GM12891 (cell line): ENCODE measurements around the gene CAMKMT.

ENCODE experiments used
- DNase-seq: peaks from one replicate; pipeline ENCODE4 v3.0.0; 2011; ENCODE audit warnings: low spot score; ENCODE audit not compliant: insufficient read length
- FAIRE-seq: peaks from 2 replicates; lab custom pipeline; 2011; peaks lifted over from hg19 to GRCh38; lab: Jason Lieb, UNC
- PAX5 ChIP-seq: IDR thresholded peaks from 2 replicates; pipeline ENCODE4 v1.6.1; 2011; ENCODE audit warnings: low read length, moderate library complexity, mild to moderate bottlenecking; ENCODE audit not compliant: insufficient read depth, severe bottlenecking
- POLR2A ChIP-seq: IDR thresholded peaks from 2 replicates; pipeline ENCODE4 v1.6.1; 2011; ENCODE audit warnings: low read depth, low read length, control low read depth
- POLR2AphosphoS5 ChIP-seq: IDR thresholded peaks from 2 replicates; pipeline ENCODE4 v1.6.1; 2011; ENCODE audit warnings: low read depth, low read length, control low read depth
- POU2F2 ChIP-seq: IDR thresholded peaks from 2 replicates; pipeline ENCODE4 v1.6.1; 2011; ENCODE audit warnings: low read depth, mild to moderate bottlenecking, control low read depth, low read length, moderate library complexity
- SPI1 ChIP-seq: IDR thresholded peaks from 2 replicates; pipeline ENCODE4 v1.6.1; 2011; ENCODE audit warnings: low read depth, low read length, control low read depth
- TAF1 ChIP-seq: IDR thresholded peaks from 2 replicates; pipeline ENCODE4 v1.6.1; 2011; ENCODE audit warnings: low read depth, low read length, control low read depth

CAMKMT gene

DNA sequence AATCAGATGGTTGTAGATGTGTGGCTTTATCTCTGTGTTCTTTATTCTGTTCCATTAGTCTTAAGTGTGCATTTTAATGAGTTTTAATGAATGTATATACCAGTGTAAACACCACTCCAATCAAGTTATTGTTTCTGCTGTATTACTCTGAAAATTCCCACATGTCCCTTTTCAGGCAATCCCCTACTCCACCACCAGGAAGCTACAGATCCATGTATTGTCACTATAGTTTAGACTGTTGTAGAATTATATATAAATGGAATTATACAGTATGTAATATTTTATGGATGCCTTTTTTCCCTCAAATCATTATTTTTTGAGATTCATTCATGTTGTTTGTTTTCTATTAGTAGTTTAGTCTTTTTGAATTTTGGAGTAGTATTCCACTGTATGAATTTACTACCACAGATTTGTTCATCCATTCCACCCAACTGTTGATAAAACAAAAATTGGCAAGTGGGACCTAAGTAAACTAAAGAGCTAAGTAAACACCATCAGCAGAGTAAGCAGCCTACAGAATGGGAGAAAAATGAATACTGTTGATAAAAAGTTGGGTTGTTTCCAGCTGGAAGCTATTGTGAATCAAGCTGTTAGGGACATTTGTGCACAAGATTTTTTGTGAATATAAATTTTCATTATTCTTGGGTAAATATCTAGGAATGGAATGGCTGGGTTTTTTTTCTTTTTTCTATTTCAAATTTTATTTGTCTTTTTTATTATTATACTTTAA, 262.0 kb downstream of the CAMKMT start:
- TF ChIP-seq SPI1 (no peak), POU2F2 (no peak), PAX5 (no peak), POLR2A (no peak), TAF1 (no peak), POLR2AphosphoS5 (no peak)
- no peak for FAIRE-seq
- no peak for DNase-seq

DNA sequence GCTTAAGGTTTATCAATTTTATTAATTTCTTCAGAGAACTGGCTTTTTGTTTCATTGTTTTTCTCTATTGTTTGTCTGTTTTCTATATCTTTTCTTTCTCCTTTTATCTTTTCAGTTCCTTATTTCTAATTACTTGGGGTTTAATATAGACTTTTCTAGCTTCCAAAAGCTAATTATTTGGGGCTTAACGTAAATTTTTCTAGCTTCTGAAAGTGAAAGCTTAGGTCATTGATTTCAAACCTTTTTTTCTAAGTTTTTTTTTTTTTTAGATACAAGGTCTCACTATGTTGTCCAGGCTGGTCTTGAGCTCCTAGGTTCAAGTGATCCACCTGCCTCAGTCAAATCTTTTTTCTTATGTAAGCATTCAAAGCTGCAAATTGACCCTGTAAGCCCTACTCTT, 266.6 kb downstream of the CAMKMT start:
- FAIRE-seq (no peak), DNase-seq (no peak)
- TF ChIP-seq POLR2A (no peak), TAF1 (no peak), POU2F2 (no peak), SPI1 (no peak), PAX5 (no peak), POLR2AphosphoS5 (no peak)

DNA sequence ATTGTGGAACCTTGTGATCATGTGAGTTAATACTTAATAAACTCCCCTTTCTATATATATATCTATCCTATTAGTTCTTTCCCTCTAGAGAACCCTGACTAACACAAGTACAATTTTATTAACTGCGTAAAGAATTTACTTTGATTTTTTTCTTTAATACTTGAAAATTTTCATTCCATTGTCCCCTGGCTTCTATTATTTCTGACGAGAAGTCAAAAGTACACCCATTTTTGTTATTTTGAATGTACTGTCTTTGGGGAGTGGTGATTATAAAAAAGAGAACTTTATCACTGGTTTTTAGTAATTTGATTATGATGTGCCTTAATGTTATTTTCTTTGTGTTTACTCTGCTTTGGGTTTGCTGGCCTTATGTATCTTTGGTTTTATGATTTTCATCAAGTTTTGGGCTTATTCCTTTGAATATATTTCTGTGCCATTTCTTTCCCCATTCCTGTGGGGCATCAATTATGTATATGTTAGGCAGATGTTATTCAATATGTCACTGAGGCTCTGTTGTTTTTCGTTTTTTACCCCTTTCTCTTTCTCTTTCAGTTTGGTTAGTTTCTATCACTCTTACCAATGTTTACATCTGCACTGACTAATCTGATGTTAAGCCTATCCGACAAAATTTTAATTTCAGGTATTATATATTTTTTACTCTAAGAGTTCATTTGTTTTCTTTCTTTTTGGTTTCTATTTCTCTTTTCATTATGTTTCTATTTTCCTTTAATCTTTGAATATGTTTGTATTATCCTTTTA, 271.4 kb downstream of the CAMKMT start:
- DNase-seq: no peak
- FAIRE-seq: no peak
- TF ChIP-seq POLR2A: no peak
- TF ChIP-seq POU2F2: no peak
- no peak for TF ChIP-seq PAX5
- TF ChIP-seq POLR2AphosphoS5: no peak
- no peak for TF ChIP-seq TAF1
- no peak for TF ChIP-seq SPI1

DNA sequence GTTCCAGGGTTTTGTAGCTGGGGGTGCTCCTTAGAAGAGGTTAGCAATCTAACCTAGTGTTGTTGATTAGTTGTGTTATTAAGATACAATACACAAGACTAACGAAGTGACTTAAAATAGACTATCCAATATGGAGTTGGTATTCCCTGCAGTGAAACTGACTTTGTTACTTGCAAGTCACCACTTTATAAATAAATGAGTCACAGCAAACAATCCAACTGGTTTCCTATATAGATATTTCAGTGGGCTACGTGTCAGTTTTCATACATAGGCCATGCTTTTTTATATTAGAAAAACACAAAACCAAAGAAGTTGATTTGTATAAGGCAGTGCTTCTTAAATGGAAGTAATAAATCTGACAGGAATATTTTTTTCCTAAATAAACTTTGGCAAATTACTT, 274.0 kb downstream of the CAMKMT start:
- FAIRE-seq: no peak
- TF ChIP-seq PAX5 (no peak), TAF1 (no peak), POLR2AphosphoS5 (no peak), POU2F2 (no peak), SPI1 (no peak), POLR2A (no peak)
- no peak for DNase-seq

DNA sequence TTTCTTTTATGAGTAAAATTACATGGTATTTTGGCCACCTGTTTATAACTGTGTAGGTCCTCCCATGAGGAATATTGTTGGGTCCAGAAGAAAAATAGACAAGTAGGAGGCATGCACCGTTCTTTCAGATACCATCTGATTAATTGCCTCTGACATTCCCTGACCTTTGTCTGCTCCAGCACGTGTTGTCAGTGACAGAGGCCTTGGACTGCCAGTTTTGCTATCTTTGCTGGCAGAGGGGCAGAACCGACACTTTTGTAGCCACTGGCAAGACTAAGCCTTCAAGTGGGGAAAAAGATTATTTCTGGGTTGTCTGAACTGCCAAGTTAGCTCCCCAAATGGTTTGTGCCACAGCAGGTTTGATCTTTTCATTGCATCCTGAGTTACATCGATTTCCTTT, 276.9 kb downstream of the CAMKMT start:
- FAIRE-seq (no peak), DNase-seq (no peak)
- no peak for TF ChIP-seq POU2F2
- TF ChIP-seq SPI1: no peak
- no peak for TF ChIP-seq POLR2AphosphoS5
- no peak for TF ChIP-seq PAX5
- TF ChIP-seq TAF1: no peak
- TF ChIP-seq POLR2A: no peak

DNA sequence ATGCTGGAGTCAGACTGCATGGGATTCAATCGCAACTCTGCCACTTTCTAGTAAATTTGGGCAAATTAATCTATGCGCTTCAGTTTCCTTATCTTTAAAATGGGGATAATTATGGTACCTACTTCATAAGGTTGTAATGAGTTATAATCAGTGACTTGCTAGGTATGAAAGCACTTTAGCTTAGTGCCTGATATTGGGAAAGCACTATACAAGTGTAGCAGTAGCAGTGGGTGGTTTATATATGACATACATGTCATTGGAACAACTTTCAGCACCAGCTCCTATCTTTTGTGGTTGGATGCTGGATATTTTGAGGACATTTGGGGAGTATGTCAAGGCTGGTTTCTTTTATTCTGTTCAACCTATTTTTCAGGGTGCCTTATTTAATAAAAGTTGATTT, 277.7 kb downstream of the CAMKMT start:
- FAIRE-seq (no peak), DNase-seq (no peak)
- no peak for TF ChIP-seq SPI1
- TF ChIP-seq POU2F2: no peak
- TF ChIP-seq TAF1: no peak
- no peak for TF ChIP-seq POLR2A
- no peak for TF ChIP-seq POLR2AphosphoS5
- no peak for TF ChIP-seq PAX5

DNA sequence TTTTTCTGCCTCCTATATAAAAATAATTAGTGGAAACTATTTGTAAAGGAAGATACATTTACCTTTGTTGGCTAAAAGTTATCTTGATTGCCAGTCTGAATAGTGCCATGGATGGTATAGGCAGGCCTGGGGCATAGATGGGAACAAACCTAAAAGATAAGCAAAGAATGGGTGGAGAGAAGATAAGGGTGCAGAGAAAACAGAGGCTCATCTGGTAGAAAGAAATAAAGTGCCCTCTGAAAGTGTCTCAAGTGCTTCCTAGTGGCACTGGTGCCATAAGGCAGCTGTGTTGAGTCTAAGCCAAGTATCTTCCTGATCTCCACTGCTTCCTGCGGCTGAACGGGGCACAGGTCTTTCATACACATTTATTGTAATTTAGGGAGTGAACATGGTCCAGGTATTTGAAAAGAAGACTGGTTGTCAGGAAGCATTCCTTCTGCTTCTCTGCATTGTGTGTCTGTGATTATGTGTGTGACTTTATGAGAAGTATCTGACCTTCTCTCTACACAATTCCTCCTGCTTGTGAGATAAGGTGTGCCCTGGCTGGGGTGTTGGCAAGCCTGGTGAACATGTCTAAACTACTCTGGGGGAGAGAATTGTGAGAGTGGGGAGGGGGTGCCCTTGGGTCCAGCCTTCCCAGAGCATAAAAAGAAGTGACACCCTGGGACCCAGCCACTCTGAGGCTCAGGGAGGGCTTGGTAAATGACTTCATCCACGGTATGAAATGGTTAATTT, 280.5 kb downstream of the CAMKMT start:
- DNase-seq (no peak), FAIRE-seq (no peak)

DNA sequence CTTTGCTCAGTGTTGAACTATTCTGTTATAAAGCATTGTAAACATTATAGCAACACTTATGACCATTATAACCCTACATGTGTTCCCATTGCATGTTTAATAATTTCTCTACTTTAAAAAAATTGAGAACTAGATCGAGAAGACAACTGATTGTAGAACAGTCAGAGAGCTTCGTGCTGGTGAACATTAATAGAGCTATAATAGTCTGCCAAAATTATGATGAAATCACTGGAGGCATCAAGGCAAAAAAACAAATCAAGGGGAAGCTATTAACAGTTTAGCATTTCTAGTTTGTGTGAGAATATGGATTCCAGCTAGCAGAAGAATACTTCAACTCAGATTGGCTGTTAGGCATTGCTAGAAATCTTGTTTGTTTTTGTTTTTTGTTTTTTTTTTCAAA, 284.2 kb downstream of the CAMKMT start:
- FAIRE-seq: no peak
- TF ChIP-seq POLR2AphosphoS5: no peak
- TF ChIP-seq SPI1: no peak
- TF ChIP-seq POU2F2: no peak
- TF ChIP-seq TAF1: no peak
- TF ChIP-seq PAX5: no peak
- no peak for TF ChIP-seq POLR2A
- no peak for DNase-seq

More for the DNA sequence above, 280.5 kb downstream of the CAMKMT start:
- TF ChIP-seq SPI1 (no peak), PAX5 (no peak), POU2F2 (no peak), POLR2AphosphoS5 (no peak), POLR2A (no peak), TAF1 (no peak)

DNA sequence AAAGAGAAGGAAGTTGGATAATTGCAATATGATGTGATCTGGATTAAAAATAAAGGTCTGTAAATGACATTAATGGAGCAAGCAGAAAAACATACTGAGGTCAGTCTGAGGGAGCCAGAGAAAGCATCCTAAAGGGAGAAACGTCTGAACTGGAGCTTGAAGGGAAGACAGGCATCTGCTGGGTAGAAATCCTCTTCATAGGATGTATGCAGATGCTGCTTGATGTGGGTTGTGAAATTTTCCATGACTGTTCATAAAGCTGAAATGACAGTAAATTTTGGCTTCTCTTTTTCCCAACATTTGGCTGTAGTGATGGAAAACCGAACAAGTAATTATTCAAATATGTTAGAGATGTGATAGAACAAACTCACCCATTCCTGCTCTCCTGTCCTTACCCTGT, 287.6 kb downstream of the CAMKMT start:
- DNase-seq: no peak
- TF ChIP-seq TAF1: no peak
- FAIRE-seq: no peak

DNA sequence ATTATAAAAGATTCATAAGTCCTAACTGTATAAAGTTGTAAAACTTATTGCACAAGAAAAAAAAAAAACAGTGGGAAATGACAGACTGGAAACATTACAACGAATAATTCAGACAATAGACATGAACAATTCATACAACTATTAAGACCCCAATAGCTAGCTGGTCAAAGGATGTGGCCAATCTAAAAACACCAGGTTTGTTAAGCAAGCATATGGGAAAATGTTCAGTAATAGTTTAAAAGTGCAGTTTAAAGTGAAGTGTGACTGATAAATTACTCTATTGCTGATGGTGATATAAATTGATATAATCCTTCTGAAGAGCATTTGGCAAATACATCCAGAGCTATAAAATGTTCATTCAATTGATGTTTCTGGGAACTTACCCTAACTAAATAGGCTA, 289.0 kb downstream of the CAMKMT start:
- TF ChIP-seq TAF1 (no peak), POU2F2 (no peak), POLR2AphosphoS5 (no peak), SPI1 (no peak), PAX5 (no peak), POLR2A (no peak)

More for the DNA sequence above, 289.0 kb downstream of the CAMKMT start:
- FAIRE-seq: no peak
- no peak for DNase-seq
